CD4-positive, alpha-beta T cell treated with Interleukin-6 at 100 ng/mL for 8 hours (primary cell): ENCODE measurements around the gene MBD3L3.
"Not testable (repeated sequence)": the region's sequence is repeated elsewhere in the genome, so short reads cannot be mapped to it uniquely, and the experiment has no call there.

Experiments
- DNase-seq: peaks from one replicate; pipeline ENCODE4 v3.0.0-alpha.2; 2020; ENCODE audit warnings: mixed read lengths, low spot score

MBD3L3 gene

GRCh38 chr19:7058576-7058975 is at the start of gene MBD3L3:
MBD3L3 (minus strand) TSS chr19:7058676; CDS start chr19:7058605, 71 bp downstream.
- not testable (repeated sequence) for DNase-seq

- no peak for DNase-seq
Observed at GRCh38 chr19:7106711-7107657, 48.5 kb upstream of the MBD3L3 start.

- DNase-seq: no peak
Observed at GRCh38 chr19:7104747-7105447, 46.4 kb upstream of the MBD3L3 start.

- peak; percentile 13 for DNase-seq
Observed at GRCh38 chr19:7101498-7102253, 43.2 kb upstream of the MBD3L3 start.

- DNase-seq: no peak
Observed at GRCh38 chr19:7099597-7099921, 41.1 kb upstream of the MBD3L3 start.

GRCh38 chr19:7098701-7099596 is 40.5 kb upstream of the MBD3L3 start:
- peak; percentile 88 for DNase-seq

GRCh38 chr19:7098096-7098495 is 39.6 kb upstream of the MBD3L3 start:
- DNase-seq: no peak

- no peak for DNase-seq
Observed at GRCh38 chr19:7088999-7089398, 30.5 kb upstream of the MBD3L3 start.

GRCh38 chr19:7083076-7083956 is 24.8 kb upstream of the MBD3L3 start:
- DNase-seq: no peak

- no peak for DNase-seq
Observed at GRCh38 chr19:7078008-7078407, 19.5 kb upstream of the MBD3L3 start.

- DNase-seq: no peak
Observed at GRCh38 chr19:7076151-7076550, 17.7 kb upstream of the MBD3L3 start.

- DNase-seq: no peak
Observed at GRCh38 chr19:7074705-7075282, 16.3 kb upstream of the MBD3L3 start.

GRCh38 chr19:7072541-7072940 is 14.1 kb upstream of the MBD3L3 start:
- DNase-seq: no peak

GRCh38 chr19:7069904-7070226 is 11.4 kb upstream of the MBD3L3 start:
- DNase-seq: peak; percentile 13

- DNase-seq: peak; percentile 99
Observed at GRCh38 chr19:7069042-7069903, 10.8 kb upstream of the MBD3L3 start, which contains the start of gene ZNF557. ZNF557 (plus strand) TSS chr19:7069703; CDS start chr19:7075075, 5,372 bp downstream.

- DNase-seq: no peak
Observed at GRCh38 chr19:7068599-7068998, 10.1 kb upstream of the MBD3L3 start.

GRCh38 chr19:7067716-7068115 is 9.2 kb upstream of the MBD3L3 start:
- no peak for DNase-seq

- DNase-seq: not testable (repeated sequence)
Observed at GRCh38 chr19:7067122-7067521, 8.6 kb upstream of the MBD3L3 start.

- no peak for DNase-seq
Observed at GRCh38 chr19:7063764-7064418, 5.4 kb upstream of the MBD3L3 start.
